ENCODE measurements around the gene KSR2.
"Not testable (repeated sequence)": the region's sequence is repeated elsewhere in the genome, so short reads cannot be mapped to it uniquely, and the experiment has no call there.

Gene KSR2

DNA sequence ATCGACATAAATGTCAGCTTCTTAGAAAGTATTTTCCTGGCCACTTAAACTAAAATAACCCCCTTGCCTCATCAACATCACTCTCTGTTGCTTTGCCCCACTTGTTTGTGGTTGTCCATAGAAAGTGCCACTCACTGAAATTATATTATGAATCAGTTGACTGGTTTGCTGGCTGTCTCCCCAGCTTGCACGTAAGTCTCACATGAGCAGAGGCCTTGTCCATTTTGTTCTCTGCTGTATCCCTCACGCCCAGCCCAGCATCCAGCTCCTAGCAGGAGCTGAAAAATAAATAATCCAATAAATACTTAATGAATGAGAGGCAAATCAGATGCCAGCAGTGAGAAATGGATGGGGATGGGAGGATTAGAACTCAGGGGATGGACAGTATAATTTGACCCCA lies 159.3 kb downstream of the KSR2 start:
- DNase-seq, result no peak

DNA sequence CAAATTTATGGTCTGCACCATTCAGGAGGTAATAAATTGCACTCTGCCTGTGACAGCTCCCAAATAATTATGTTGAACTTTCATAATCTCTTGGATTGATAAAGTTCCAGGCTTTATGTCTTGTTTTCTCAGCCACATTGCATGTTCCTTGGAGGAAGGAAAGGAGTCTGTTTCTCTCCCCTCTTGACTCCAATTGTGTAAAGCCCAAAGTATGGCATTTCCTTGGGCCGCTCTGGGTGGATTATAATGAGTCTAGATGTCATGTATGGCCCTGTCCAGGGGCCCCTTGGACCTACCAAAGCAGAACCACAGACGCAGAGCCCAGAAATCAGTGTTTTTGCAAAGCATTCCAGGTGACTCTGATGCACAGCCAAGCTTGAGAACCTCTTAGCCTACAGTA lies 160.8 kb downstream of the KSR2 start:
- DNase-seq, result no peak

DNA sequence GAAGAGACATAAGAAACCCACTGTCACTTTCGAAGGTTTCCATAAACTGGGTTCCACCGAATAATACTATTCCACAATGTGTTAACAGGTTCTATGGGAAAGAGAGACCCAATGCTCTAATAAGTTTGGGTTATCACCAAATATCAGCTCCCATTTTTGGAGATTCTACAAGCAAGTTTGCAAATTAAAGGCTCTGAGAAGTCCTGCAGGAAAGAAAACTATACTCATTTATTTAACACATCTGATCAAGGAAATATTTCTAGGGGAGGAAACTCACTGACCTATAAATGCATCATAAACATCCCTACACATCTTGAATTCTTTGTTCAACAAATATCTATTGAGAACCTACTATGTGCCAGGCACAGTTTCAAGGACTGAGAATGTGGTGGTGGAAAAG lies 161.4 kb downstream of the KSR2 start:
- DNase-seq, result no peak

DNA sequence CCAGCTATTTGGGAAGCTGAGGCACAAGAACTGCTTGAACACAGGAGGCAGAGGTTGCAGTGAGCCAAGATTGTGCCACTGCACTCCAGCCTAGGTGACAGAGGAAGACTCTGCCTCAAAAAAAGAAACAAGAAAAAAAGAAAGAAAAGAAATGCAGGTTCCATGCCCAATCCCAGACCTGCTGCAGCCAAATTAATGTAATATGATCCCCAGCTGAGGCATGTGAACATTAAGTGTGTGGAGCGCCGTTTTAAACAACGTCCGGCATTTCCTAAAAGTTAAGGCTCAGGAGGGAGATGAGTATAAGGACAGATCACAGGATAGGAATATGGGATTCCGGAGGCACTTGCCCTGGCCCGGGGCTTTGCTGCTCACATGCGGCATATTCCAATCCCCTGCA lies 162.9 kb downstream of the KSR2 start:
- no peak for DNase-seq

DNA sequence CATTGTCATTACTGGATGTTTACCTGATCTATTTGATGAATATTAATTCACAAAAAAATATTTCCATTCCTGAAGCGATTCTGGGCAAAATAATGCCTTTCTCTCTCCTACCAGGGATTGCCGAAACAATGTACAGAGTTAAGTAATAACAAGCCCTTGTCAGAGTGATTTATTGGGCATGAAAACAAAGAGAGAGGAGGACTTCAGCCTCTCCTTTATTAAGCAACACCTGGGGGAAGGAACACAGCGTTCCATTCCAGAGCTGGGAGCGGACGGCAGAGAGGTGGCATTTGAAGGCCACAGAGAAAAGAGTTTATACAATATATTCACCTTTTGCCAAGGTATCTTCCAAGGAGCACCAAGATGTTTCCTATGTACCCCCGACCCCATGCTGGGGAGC lies 165.8 kb downstream of the KSR2 start:
- DNase-seq, result no peak

DNA sequence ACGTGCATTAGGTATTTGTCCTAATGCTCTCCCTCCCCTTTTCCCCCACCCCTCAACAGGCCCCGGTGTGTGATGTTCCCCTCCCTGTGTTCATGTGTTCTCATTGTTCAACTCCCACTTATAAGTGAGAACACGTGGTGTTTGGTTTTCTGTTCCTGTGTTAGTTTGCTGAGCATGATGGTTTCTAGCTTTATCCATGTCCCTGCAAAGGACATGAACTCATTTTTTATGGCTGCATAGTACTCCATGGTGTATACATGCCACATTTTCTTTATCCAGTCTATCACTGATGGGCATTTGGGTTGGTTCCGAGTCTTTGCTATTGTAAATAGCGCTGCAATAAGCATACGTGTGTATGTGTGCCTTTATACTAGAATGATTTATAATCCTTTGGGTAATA lies 168.1 kb downstream of the KSR2 start:
- DNase-seq, result not testable (repeated sequence)

DNA sequence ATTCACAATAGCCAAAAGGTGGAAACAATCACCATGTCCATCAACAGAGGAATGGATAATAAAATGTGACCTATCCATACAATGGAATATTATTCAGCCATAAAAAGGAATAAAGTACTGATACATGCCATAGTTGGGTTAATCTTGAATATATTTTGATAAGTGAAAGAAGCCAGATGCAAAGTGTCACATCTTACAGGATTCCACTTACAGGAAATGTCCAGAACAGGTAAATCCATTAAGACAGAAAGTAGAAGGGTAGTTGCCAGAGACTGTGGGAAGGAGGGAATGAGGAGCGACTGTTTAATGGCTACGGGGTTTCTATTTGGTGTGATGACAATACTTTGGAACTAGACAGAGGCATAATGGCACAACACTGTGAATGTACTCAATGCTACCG lies 171.6 kb downstream of the KSR2 start:
- no peak for DNase-seq

DNA sequence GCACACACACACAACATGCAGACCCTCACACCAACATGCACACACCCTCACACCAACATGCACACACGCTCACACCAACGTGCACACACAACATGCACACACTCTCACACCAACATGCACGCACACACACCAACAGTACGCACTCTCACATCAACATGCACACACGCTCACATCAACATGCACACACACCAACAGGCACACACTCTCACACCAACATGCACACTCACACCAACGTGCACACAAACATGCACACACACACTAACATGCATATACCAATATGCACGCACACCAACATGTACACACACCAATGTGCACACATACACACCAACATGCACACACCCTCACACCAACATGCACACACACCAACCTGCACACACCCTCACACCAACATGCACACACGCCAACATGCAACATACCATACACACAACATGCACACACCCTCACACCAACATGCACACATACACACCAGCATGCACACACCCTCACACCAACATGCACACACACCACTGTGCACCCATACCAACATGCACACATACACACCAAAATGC lies 175.8 kb downstream of the KSR2 start:
- no peak for DNase-seq

DNA sequence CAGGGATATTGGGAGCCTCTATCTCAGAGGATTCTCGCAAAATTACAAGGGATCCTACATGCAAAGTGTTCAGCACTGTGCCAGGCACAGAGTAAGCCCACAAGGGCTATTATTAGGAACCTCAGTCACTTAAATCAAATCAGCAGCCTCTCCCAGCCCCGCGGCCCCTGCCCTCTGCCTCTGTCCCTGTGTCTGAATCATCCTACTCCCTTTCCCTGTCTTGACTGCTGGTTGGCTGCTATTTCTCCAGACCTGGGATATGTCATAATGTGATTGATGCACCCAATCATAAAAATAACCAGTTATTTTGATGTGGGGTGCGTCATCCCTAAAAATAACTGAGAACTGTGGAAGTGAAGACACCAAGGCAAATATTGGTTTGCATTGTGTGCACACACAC lies 176.3 kb downstream of the KSR2 start:
- no peak for DNase-seq

DNA sequence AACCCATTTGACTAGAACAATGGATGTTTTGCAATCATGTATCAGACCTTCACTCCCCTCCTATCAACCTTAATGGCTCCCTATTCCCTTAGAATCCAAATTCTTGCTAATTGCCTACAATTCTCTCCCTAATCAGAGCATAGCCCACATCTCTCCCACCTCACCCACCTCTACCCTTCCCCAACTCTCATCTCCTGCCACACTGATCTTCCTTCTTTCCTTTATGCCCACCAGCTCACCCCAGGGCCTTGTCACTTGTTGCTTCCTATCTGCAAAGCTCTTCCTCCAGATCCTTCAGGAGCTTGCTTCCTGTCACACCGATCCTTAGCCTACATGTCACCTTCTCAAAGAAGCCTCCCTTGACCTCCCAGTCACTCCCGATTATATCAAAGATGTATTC lies 177.8 kb downstream of the KSR2 start:
- DNase-seq, result no peak

DNA sequence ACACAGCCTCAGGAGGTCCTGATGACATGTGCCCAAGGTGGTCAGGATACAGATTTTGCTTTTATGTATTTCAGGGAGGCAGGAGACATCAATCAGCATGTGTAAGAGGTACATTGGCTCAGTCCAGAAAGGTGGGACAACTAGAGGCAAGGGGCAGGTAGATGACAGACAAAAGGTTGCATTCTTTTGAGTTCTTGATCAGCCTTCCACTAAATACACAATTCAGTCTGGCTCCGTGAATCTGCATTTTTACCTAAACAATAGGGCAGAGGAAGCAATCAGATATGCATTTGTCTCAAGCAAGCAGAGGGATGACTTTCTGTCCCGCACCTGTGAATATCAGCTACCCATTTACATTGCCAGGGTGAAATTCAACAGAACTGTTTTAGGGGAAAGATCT lies 178.6 kb downstream of the KSR2 start:
- DNase-seq, result no peak

DNA sequence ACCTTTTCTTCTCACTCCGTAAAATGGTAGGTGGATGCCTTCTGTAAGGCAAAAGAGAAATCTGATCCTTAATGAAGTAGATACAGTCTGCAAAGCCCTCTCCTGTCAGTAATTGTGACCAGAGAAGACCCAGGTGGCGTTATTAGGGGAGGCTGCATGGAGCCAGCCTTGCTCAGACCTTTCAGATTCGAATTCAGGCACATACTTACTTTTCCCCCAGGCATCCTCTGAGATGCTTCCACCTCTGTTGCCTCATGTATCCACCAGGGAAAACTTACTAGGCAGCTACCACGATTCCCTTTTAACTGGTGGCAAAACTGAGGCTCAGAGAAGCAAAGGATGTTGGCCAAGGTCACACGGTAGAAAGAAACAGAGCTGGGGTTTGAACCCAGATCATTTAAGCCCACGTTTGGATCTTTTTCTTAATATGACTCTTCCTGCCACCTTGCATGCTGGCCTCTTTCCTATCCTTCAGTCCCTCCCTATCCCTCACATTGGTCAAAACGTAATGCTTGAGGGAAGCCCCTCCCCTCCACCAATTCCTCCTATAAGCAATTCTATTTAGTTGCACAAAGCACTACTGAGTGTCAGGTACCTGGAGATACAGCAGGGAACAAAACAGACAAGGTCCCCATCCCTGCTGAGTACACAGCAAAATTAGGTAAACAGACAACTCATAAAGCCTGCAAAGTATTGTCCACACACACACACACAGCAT lies 179.4 kb downstream of the KSR2 start:
- DNase-seq, result no peak

DNA sequence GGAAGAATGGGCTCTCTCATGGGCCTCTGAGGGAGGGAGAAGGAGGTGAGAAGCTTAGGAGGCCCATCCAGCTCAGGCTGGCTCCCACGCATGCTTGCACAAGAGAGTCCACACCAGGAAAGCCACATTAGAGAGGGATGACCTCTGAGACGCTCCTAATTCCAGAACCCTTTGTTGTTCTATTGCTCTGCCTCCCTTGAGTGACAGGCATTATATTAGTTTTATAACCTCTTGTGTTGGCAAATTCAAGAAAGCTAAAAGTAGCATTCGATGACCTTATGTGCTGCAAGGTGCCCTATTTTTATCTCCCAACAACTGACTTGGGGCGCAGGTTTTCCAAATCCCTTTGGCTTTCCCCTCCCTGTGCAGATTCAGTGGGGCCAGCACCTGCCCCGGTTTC lies 190.1 kb downstream of the KSR2 start:
- no peak for DNase-seq

DNA sequence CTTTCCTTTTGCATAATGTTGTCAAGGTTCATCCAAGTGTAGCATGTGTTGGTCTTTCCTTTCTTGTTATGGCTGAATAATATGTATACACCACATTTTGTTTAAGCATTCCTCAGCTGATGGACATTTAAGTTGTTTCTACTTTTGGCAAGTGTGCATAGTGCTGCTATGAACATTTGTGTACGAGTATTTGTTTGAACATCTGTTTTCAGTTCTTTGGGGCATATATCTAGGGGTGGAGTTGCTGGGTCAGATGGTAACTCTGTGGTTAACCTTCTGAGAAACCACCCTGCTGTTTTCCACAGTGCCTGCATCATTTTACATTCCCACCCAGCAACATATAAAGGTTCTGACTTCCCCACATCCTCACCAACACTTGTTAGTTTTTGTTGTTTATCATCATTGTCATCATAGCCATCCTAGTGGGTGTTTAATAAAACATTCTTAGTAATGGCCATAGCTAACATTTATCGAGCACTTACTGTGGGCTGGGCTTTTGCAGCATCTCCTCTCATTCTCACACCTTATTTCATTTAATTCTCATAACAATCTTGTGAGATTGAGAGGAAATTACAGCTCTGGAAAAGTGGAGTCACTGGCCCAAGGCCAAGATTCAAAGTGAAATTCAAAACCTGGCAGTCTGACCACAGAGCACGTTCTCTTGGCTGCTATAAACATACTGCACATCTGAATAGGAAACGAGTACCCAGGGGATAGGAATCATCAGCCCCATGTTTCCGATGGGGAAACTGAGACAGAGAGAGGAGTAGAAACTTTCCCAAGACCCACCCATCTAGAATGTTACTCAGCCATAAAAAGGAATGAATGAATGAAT lies 193.6 kb downstream of the KSR2 start:
- no peak for DNase-seq

DNA sequence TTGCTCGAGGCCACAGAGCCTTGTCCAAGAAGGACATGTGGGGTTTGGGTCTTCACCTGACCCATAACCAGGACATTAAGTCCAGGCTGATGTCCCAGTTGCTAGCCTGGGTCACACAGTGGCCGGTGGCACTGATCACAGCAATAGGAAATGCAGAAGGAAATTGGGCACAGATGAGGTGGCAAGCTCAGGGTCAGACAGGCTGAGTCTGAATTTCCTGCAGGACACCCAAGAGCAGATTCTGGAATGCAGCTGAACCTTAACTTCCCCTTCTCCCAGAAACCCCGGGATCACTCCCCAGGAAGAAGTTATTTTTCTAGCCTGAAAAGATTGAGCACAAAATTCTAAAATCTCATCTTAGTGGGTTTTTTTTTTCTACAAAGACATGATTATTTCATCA lies 199.9 kb downstream of the KSR2 start:
- no peak for DNase-seq

DNA sequence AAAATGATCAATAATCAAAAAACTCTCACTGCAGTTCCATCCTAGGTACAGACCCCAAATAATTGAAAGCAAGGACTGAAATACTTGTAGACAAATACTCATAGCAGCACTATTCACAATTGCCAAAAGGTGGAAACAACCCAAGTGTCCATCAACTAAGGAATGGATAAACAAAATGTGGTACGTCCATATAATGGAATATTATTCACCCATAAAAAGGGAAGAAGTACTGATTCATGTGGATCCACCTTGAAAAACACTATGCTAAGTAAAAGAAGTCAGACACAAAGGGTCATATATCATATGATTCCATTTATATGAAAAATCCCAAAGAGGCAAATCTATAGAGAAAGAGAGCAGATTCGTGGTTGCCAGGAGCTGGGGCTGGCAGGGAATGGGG lies 202.8 kb downstream of the KSR2 start:
- DNase-seq, result no peak

DNA sequence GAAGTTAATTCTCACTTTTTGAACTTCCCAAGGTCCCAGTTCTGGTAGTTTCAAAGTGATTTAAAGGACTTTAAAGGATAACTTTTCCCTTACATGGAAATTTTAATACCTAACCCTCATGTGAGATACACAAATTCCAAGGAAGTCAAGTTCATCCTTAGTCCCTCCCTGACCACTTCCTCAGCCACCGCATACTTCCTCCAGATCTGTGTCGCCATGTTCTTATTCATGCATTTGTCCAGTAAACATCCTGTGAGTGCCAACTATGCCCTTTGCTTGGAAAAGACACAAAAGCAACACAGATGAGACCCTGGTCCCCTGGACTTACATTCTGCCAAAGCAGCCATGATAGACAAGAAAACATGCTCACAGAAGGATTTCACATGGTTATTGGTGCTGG lies 206.6 kb downstream of the KSR2 start:
- DNase-seq, result no peak

DNA sequence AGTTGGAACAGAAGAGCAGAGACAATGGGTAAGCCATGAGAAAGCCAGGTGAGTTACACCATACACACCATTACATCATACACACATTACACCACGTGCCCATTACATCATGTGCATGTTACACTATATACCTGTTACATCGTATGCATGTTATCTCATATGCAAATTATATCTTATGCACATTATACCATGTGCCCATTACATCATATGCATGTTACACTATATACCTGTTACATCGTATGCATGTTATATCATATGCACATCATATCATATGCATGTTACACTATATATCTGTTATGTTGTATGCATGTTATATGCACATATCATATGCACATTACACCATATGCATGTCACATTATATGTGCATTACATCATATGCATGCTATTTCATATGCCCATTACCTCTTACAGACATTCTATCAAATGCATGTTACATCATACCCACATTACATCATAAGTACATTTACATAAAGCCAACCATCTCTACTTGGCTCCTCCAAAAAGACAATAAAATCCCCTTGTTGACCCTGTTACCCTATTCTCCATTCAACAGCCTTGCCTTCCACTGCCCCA lies 207.2 kb downstream of the KSR2 start:
- no peak for DNase-seq

DNA sequence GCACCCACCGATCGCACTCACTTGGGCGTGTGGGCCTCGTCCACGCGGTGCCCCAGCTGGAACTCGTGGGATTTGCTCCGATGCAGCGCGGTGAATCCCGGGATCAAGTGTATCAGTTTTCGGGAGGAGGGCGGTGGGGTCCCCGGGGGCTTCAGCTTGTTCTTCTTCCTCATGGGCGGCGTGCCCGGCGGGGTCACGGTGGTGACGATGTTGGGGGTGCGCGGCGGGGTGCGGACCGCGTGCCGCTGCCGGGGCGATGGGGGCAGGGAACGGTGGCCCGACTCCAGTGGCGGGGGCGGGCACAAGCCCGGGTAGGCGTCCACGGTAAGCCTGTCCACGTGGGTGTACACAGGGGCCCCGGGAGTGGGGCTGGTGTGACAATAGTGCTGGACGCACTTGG lies 207.8 kb downstream of the KSR2 start:
- no peak for DNase-seq

DNA sequence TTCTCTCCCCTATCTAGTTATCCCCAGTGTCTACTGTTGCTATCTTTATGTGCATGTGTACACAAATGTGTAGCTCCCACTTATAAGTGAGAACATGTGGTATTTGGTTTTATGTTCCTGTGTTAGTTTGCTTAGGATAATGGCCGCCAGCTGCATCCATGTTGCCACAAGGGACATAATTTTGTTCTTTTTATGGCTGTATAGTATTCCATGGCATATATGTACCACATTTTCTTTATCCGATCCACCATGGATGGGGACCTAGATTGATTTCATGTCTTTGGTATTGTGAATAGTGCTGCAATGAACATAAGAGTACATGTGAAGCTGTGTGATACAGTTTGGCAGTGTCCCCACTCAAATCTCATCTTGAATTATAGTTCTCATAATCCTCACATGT lies 218.1 kb downstream of the KSR2 start:
- no peak for DNase-seq

DNA sequence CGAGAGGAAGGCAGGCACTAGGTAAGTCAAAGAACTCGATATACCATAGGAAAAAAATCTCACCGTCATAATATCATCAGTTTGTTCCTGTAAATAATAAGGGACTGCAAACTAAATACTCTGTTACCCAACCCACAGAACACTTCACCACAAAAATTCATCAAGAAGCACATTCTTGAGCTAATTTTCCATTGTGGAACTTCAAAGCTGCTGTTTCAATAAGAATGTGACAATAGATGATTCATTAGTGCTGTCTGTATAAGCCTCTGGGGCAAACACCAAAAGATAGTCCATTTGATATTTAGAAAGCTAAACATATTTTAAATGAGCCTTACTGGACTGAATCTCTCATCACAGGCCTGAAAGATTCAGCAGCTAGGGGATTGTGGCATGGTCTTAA lies 219.4 kb downstream of the KSR2 start:
- DNase-seq, result no peak

DNA sequence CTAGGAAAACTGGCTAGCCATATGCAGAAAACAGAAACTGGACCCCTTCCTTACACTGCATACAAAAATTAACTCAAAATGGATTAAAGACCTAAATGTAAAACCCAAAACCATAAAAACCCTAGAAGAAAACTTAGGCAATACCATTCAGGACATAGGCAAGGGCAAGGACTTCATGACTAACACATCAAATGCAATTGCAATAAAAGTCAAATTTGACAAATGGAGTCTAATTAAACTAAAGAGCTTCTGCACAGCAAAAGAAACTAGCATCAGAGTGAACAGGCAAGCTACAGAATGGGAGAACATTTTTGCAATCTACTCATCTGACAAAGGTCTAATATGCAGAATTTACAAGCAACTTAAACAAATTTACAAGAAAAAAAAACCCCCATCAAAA lies 222.4 kb downstream of the KSR2 start:
- not testable (repeated sequence) for DNase-seq

DNA sequence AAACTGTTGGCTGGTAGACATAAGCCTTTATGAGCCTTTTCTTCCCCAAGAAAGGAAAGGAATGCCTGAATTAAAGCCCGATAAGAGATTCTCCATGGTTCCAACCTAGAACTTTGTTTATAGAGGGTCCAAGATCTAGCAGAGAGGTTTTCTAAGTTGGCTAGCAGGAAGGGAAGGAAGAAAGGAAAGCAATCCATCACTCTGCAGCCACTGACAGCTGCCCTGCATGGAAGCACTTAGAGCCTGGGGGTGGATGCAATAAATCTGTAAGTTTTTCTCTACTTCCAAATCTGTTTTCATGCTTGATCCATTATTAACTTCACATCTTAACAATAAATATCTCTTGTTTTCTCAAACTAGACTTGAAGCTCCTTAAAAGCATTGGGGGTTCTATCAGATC lies 224.4 kb downstream of the KSR2 start:
- no peak for DNase-seq

DNA sequence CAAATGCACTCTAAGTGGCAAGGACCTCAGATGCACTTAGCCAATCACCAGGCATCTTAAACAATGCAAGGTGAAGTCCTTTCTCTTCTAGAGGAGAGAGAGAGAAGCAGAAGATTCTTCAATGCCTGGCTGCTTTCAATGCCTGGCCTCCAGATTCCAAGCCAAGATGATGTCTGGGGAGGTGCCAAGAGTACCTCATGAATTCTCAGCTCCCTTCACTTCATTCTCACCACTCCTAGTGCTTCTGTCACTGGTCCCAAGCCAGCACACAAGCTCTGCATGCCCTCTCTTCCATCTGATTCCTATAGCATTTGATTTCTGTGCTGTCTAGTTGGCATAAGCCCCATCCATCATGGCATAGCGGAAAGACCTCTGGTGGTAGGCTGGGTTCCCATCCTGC lies 225.0 kb downstream of the KSR2 start:
- no peak for DNase-seq
